GM18907 (cell line): Measurements from ENCODE around the gene EMC8.

Experiments
- ATAC-seq: cut with Tn5 transposase; IDR thresholded peaks from one replicate; pipeline ENCODE4 v1.9.1; 2021; ENCODE audit warnings: mild to moderate bottlenecking, moderate library complexity; ENCODE audit not compliant: unreplicated experiment

EMC8 gene

GRCh38 chr16:85788819-85789218, 10.5 kb downstream of the EMC8 start:
- no peak for ATAC-seq

DNA sequence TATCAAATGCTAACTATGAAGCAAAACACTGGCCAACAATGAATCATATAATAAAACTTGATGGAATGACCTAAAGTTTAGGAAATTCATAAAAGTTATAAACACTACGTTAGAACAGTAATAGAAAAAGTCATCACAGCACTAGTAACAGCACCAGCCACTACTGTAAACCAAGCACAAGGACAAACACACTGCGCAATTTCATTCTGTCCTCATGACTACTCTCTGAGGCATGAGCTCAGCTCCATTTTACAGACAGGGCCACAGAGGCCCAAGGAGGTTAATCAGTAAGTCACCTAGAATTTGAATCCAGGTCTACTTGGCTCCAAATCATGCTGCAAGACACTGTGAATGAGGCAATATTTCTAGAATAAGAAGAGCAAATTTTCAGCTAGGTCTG, 13.4 kb downstream of the EMC8 start:
- no peak for ATAC-seq

DNA sequence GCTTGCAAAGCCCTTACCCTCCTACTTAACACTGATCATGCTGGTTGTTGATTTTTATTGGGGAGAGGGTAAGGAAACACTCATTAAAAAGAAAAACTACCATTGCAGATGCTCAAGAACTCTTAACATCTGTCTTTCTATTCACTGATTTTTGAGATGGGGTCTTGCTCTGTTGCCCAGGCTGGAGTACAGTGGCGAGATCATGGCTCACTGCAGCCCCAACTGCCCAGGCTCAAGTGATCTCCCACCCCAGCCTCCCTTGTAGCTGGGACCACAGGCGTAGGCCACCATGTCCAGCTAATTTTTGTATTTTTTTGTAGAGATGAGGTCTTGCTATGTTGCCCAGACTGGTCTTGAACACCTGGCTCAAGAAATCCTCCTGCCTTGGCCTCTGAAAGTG, 14.5 kb downstream of the EMC8 start:
- no peak for ATAC-seq

- ATAC-seq, result no peak
These were observed 15.9 kb downstream of the EMC8 start for GRCh38 chr16:85783441-85783840.

DNA sequence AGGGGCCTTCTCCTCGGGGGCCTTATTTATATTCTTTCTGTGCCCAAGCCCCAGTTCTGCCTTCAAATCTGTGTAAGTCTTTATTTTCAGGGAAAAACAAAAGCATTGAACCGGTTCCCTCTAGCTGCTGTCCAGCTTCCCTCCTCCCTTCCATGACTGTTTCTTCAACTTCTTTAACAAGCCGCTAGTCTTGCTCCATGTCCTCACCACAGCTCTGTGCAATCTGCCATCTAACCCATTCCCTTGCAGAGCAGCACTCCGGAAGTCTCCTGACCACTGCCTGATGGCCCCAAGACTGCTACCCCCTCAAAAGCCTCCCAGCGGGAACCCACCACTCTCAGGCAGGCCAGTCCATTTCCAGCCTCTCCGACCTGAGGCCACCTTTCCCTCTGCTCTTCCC, 16.9 kb downstream of the EMC8 start:
- ATAC-seq, result no peak

GRCh38 chr16:85781695-85782370, 17.5 kb downstream of the EMC8 start:
- ATAC-seq, result no peak

GRCh38 chr16:85781156-85781555, 18.2 kb downstream of the EMC8 start:
- ATAC-seq, result no peak

DNA sequence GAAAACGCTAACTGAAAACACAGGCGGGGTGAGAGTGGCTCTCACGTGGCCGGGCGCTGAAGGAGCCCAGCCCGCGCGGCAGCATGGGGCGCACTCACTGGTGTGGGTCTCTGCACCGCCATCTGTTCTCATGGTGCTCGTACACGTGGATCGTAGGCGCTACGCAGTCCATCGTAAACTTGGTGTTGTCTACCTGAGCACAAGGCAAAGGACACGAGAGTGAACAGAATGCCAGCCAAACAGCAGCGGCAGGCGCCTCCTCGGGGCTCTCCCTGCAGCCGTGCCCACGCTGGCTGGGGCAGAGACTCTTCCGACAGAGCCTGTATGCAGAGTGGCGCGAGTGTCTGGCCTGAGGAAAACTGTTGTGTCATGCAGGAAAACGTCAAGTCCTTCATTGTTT, 19.1 kb downstream of the EMC8 start:
- ATAC-seq, result no peak

- no peak for ATAC-seq
These were observed 20.5 kb downstream of the EMC8 start for GRCh38 chr16:85778873-85779272.

- ATAC-seq, result no peak
These were observed 21.6 kb downstream of the EMC8 start for GRCh38 chr16:85777583-85778310.

- ATAC-seq, result no peak
These were observed 24.5 kb downstream of the EMC8 start for GRCh38 chr16:85774811-85775210.

DNA sequence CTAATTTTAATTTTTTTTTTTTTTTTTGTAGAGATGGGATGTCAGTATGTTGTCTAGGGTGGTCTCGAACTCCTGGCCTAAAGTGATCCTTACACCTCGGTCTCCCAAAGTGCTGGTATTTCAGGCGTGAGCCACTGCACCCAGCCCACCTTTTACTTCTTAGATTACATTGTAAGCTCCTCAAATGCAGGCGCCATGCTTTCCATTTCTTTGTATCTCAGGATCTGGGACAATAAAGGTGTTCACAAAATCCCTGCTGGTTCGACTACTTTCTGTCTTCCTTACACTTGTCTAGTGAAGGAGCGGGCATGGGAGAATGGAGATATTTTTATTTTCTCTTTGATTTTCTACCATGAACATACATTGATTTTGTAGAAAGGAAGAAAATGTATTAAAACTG, 25.2 kb downstream of the EMC8 start:
- ATAC-seq, result no peak

DNA sequence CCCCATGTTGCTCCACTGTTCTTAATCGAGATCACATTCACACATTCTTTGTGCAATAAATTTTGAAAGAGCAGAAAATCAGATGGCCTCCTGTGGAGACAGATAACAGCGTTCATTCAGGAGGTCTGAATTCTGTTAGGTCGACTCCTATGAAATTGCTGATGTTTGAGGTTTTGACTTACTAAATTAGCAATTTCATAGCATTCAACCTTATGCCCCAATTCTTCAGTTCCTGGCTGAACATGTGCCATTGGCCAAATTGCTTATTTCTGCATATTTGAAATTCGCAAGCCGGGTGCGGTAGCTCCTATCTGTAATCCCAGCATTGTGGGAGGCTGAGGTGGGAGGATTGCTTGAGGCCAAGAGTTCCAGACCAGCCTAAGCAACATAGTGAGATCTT, 26.3 kb downstream of the EMC8 start:
- no peak for ATAC-seq

DNA sequence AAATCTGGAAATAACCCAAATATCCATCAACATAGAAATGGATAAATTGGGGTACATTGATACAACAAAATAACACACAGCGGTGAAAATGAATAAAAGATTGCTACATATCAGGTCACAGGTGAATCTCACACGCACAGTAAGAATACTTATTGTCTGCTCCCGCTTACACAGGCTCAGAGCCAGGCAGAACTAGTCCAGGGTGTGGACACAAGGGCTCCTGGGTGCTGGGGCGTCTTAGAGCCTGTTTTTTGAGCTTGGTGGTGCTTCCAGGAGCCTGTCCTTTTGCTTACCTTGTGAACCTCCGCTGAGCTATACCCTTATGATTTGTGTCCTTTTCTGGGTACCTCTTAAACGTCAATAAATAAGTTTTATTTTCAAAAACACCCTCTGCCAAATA, 28.6 kb downstream of the EMC8 start:
- ATAC-seq, result no peak

GRCh38 chr16:85768199-85768598, 31.1 kb downstream of the EMC8 start:
- no peak for ATAC-seq

DNA sequence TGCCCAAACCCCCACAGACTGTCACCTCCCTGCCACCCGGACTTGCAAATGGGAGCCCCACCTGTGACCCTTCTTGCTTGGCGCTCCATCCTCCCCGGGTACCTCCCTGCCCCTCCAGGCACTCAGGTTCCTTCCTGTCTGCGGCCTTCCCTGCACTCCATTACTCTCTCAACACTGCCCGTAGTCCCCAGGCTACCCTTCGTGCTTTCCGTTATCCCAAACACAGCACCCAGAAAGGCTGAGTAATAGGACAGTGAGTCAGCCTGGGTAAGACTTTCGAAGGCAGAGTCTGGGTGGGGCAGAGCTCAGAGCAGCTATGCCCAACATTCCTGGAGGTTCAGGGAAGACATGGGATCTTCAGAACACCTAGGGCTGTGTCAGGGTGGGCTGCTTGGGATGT, 31.8 kb downstream of the EMC8 start:
- no peak for ATAC-seq

DNA sequence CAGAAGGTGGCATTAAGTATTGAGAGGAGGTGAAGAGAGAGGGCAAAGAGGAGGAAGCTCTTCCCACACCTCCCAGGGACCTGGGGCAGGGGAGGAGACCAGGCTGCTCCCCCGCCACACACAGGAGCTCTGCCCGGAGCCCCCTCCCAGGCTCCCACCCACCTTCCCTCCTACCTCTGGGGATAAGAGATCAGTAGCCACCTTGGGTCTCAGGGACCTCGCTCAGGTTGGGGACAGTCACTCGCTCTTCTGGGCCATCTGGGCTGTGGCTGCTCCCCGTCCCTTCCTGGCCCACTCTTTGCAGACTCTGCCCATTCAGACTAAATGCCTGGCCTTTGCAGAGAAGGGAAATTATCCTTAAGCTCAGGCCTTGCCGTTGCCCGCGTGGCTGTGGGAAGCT, 33.6 kb downstream of the EMC8 start:
- no peak for ATAC-seq

GRCh38 chr16:85765211-85765610, 34.1 kb downstream of the EMC8 start:
- ATAC-seq, result no peak

- no peak for ATAC-seq
These were observed 35.7 kb downstream of the EMC8 start for GRCh38 chr16:85763616-85764015.

GRCh38 chr16:85762970-85763369, 36.4 kb downstream of the EMC8 start:
- ATAC-seq, result no peak

- ATAC-seq, result no peak
These were observed 37.5 kb downstream of the EMC8 start for GRCh38 chr16:85761861-85762260.

GRCh38 chr16:85759631-85760419, 39.5 kb downstream of the EMC8 start:
- no peak for ATAC-seq
